GM21360 (cell line): Measurements from ENCODE around the gene IFTAP.
"Not testable (repeated sequence)": the region's sequence is repeated elsewhere in the genome, so short reads cannot be mapped to it uniquely, and the experiment has no call there.

Experiments
- ATAC-seq: cut with Tn5 transposase; IDR thresholded peaks from one replicate; pipeline ENCODE4 v1.9.1; 2021; ENCODE audit warnings: mild to moderate bottlenecking, moderate library complexity; ENCODE audit not compliant: unreplicated experiment

The IFTAP gene

DNA sequence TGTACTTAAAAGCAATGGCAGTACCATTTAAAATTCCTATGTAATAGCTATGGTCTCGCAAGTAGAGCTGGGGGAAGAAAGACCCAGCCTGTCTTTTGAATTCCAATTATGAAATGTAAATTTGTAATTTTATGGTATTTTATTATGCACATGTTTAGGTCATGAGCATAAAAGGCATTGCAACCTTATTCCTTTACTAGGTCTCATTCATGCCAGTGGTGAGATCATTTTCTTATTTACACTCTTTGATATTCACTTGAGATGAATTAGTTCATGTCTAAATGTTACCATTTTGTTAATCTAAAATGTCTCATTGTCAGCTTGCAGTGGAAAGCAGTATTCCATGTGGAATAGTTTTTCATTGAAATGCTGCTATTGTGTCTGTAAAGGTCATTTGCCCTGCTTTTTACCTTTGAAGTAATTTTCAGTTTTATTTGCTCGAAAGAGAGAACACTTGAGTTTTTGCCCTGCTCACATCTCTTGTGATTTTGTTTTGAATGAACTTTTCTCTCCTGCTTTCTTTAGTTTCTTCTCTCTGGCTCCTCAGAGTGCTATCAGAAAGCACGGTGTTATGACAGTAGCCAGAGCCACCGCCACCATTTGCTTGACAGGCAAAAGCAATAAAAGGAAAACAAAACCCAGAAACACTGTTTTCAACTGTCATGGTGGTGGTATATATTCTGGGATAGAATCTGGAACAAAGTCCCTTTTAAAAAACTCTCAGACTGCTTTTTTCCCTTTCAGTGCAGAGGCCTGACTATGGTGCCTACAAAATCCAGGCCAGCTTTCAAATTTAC is 41.0 kb downstream of the IFTAP start:
- no peak for ATAC-seq

DNA sequence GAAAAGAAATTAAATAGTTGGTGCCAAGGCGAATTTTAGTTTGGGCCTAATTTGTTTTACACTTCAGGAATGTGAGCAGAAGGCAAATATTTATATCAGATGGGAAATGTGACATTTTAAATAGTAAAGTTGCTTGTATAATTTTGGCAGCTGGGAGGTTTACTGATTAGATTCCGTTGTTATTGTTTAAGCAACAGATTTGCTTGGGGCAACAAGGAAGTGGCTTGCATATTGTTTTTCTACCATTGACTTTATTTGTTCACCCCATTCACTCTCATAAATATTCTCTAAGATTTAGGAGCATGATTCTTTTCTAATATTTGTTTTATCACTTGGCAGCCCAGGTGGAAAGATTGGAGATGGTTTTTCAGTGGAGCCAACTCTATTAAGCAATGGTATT is 44.3 kb downstream of the IFTAP start:
- no peak for ATAC-seq

DNA sequence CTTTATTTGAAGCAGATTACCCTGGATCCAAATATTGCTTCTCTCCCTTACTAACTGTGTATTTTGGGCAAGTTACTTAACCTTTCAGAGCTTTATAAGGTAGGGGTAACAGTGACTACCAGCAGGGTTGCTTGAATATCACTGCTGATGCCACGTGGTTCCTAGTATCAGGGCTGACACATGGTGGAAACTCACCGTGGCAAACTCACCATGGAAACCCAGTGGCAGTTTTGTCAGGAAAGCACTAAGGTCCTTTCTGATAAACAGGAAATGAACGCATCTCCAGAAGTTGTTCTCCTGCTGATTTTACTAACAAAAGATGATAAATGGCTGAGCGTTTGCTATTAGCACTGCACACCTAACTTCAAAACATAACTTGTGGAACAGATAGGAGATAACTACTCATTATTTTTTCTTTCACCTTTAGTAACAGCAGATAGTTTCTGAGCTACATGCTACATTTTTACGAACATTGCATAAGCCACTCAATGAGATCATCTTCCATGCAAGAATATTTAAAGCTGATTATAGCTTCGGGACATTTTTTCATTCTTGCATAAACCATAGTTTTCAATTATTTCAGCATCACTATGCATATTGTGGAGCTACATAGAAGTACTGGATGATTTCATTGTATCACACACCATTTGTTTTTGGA is 63.4 kb downstream of the IFTAP start:
- ATAC-seq, result no peak

DNA sequence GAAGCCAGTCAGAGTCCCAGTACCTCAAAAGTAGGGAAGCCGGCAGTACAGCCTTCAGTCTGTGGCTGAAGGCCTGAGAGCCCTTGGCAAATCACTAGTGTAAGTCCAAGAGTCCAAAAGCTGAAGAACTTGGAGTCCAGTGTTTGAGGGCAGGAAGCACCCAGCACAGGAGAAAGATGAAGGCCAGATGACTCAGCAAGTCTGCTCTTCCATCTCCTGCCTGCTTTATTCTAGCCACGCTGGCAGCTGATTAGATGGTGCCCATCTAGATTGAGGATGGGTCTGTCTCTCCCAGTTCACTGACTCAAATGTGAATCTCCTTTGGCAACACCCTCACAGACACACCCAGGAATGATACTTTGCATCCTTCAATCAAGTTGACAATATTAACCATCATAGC is 67.1 kb downstream of the IFTAP start:
- not testable (repeated sequence) for ATAC-seq

GRCh38 chr11:36672815-36673450 is 78.6 kb downstream of the IFTAP start:
- ATAC-seq, result no peak

- ATAC-seq, result not testable (repeated sequence)
These were observed 85.2 kb downstream of the IFTAP start for GRCh38 chr11:36679547-36679946.

- ATAC-seq, result no peak
These were observed 89.5 kb downstream of the IFTAP start for GRCh38 chr11:36683818-36684217.

GRCh38 chr11:36684840-36685801 is 90.8 kb downstream of the IFTAP start:
- no peak for ATAC-seq

- no peak for ATAC-seq
These were observed 93.8 kb downstream of the IFTAP start for GRCh38 chr11:36688132-36688531.

- ATAC-seq, result no peak
These were observed 94.4 kb downstream of the IFTAP start for GRCh38 chr11:36688571-36689291.

DNA sequence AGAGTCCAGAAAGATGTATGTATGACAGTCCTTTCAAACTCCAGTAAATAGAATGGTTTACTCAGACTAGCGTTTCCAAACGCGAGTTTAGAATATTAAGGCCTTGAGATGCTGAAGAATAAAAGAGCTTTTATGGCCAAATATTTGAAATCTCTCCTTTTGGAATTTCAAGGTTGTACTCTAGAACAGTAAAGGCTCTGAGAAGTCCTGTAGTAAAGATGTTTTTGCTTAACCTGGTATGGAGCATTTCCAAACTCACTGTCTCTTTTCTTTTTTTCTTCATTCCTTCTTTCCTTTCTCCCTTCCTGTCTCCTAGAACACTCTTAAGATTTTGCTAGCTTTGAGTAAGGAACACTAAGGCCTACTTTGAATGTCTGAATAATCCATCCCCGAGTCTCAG is 95.1 kb downstream of the IFTAP start:
- no peak for ATAC-seq

DNA sequence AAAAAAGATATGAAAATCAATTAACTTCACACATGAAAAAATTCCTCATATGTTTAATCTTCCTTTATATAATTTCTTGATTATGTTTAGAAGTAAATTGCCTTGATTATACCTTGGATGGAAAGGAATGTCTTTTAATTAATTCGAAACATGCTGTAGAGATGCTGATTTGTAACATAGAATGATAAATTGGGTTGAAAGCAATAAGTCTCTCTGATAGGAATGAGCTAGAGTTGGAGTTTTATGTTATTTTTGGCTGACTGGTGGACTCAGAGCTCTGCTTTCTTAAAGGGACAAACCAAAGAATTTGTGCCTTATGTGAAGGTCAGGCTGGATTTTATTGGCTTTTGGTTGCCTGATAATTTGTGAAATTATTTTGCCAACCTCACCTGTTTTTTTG is 98.4 kb downstream of the IFTAP start:
- no peak for ATAC-seq

DNA sequence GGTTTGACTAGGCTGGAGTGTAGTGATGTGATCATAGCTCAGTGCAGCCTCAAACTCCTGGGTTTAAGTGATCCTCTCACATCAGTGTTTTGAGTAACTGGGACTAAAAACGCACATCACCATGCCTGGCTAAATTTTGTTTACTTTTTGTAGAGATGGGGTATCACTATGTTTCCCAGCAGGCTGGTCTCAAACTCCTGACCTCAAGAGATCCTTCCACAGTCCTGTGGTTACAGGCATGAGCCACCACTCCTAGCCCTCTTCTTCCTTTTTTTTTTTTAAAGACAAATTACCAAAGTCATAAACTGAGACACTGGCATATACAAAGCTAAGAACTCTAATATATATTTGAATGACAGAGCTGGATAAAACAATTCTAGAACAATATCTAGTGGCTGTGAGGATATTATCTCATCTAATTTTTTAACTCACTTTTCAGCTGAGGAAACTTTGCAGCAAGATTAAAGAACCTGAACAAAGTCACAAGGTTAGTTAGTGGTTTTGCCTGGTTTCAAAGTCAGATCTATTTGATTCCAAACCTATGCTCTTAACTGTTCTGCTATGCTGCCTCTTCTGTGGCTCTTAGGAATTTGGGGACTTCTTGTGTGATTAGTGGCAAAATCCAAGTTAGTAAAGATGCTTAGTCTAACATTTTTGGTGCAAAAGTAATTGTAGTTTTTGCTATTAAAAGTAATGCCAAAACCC is 99.0 kb downstream of the IFTAP start:
- no peak for ATAC-seq

- no peak for ATAC-seq
These were observed 100.8 kb downstream of the IFTAP start for GRCh38 chr11:36695111-36695510.

DNA sequence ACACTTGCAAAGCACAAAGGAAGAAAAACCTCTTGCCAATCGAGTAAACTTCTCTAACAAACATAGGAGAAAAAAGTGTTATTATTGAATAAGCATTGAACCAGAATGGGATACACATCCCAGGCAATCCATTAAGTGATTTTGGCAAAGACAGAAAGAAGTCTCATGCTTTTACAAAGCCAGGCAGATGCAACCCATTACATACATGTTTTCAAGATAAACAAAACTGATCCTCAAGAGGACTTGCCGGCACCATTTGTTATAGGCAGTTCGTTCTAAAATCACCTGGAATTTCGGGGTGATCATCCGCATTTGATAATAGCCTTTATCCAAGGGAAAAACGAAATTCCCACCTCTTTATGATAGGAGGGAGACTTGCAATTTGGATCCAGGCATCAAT is 101.3 kb downstream of the IFTAP start:
- ATAC-seq, result no peak

DNA sequence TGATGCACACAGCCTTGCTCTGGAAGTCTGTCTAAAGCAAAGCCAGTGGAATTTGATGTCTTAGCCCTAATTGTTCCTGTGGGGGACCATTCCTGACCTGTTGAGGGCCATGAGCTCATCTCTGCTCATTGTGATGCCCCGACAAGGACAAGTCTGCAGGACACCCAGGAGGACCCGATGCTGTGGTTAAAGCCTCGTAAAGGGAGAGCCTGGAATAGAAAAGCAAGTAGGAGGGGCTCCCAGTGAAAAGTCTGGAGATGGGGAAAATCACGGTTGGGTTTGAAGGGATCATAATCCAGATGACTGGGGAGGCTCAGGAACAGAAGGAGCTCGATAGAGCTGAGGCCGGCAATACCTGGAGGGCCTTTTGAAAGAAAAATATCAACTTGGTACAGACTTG is 102.2 kb downstream of the IFTAP start:
- no peak for ATAC-seq

- ATAC-seq, result no peak
These were observed 105.0 kb downstream of the IFTAP start for GRCh38 chr11:36699271-36699670.

GRCh38 chr11:36700246-36700645 is 105.9 kb downstream of the IFTAP start:
- no peak for ATAC-seq

GRCh38 chr11:36702330-36703054 is 108.2 kb downstream of the IFTAP start:
- ATAC-seq, result peak; percentile 86
